ENCODE data around the gene SH2D3C. TPM values are rescaled to one million over a fixed set of nuclear protein-coding genes. Genes with fewer than 3 reads are reported as not detected.

The SH2D3C gene
- total RNA-seq, 1 donor from 2014 or later = 5.8 TPM

- peaks cover 11% of the 10 kb centered on the region for H3K36me3 ChIP-seq (ENCODE audit: insufficient read depth, low read length)
- H3K4me3 Mint-ChIP-seq (ENCODE audit: unreplicated experiment) = no peak overlapping the region
- no peak overlapping the region for H3K9ac ChIP-seq (ENCODE audit: low read length)
Observed at GRCh38 chr9:127810378-127811187, 32.1 kb upstream of the SH2D3C start.

GRCh38 chr9:127809540-127810377 lies 31.3 kb upstream of the SH2D3C start:
- H3K4me3 ChIP-seq (ENCODE audit: insufficient read depth, low read depth, low read length) = no peak overlapping the region
- peaks cover 11% of the 10 kb centered on the region for H3K36me3 ChIP-seq (ENCODE audit: insufficient read depth, low read length)
- H3K79me2 ChIP-seq (ENCODE audit: insufficient read depth, low read length) = peaks cover 23% of the 10 kb centered on the region
- peaks cover 34% of the 10 kb centered on the region for H4K20me1 ChIP-seq (ENCODE audit: insufficient read depth, low read length)
- Mint-ChIP-seq H3K4me3 (ENCODE audit: unreplicated experiment) (no peak overlapping the region), H3K36me3 (ENCODE audit: low read depth, unreplicated experiment) (peaks cover 18% of the 10 kb centered on the region), H3K27me3 (ENCODE audit: low read depth, unreplicated experiment) (no peaks in the 10 kb centered on the region), H3K4me1 (ENCODE audit: low read depth, unreplicated experiment) (peaks cover 2% of the 10 kb centered on the region), H3K27ac (ENCODE audit: unreplicated experiment) (no peak overlapping the region), H3K9me3 (ENCODE audit: unreplicated experiment) (no peaks in the 10 kb centered on the region)
- H3K9ac ChIP-seq (ENCODE audit: low read length) = no peak overlapping the region
- no peak for DNase-seq (ENCODE audit: low read depth)
- H2AFZ ChIP-seq (ENCODE audit: low read depth, low read length) = no peak overlapping the region
- no peaks in the 10 kb centered on the region for H3K9me3 ChIP-seq (ENCODE audit: insufficient read depth, low read depth, low read length)
- no peak overlapping the region for H3K27ac ChIP-seq (ENCODE audit: low read depth, low read length)
- no peak for FAIRE-seq
- H3K4me2 ChIP-seq (ENCODE audit: low read length) = peak overlapping the region; percentile 26
- no peaks in the 10 kb centered on the region for H3K4me1 ChIP-seq (ENCODE audit: insufficient read depth, low read length)
- no peaks in the 10 kb centered on the region for H3K27me3 ChIP-seq (ENCODE audit: insufficient read depth, low read length)
- no peak for TF ChIP-seq CTCF (IDR thresholded peaks at IDR 0.05; ENCODE audit: insufficient read depth, low read depth, low read length)

More at GRCh38 chr9:127810378-127811187, 32.1 kb upstream of the SH2D3C start:
- TF ChIP-seq CTCF (IDR thresholded peaks at IDR 0.05; ENCODE audit: insufficient read depth, low read depth, low read length) (no peak), EZH2 (IDR thresholded peaks at IDR 0.05; ENCODE audit: insufficient read depth, low read length) (no peak)
- Histone ChIP-seq H4K20me1 (ENCODE audit: insufficient read depth, low read length) (peaks cover 34% of the 10 kb centered on the region), H3K27me3 (ENCODE audit: insufficient read depth, low read length) (no peaks in the 10 kb centered on the region), H3K4me2 (ENCODE audit: low read length) (no peak overlapping the region), H3K4me1 (ENCODE audit: insufficient read depth, low read length) (no peaks in the 10 kb centered on the region), H3K9me3 (ENCODE audit: insufficient read depth, low read depth, low read length) (no peaks in the 10 kb centered on the region), H3K27ac (ENCODE audit: low read depth, low read length) (no peak overlapping the region), H2AFZ (ENCODE audit: low read depth, low read length) (no peak overlapping the region), H3K4me3 (ENCODE audit: insufficient read depth, low read depth, low read length) (no peak overlapping the region), H3K79me2 (ENCODE audit: insufficient read depth, low read length) (peaks cover 15% of the 10 kb centered on the region)
- FAIRE-seq (no peak), DNase-seq (ENCODE audit: low read depth) (no peak)
- no peak overlapping the region for H3K27ac Mint-ChIP-seq (ENCODE audit: unreplicated experiment)
- peaks cover 2% of the 10 kb centered on the region for H3K4me1 Mint-ChIP-seq (ENCODE audit: low read depth, unreplicated experiment)
- no peaks in the 10 kb centered on the region for H3K9me3 Mint-ChIP-seq (ENCODE audit: unreplicated experiment)
- no peaks in the 10 kb centered on the region for H3K27me3 Mint-ChIP-seq (ENCODE audit: low read depth, unreplicated experiment)
- H3K36me3 Mint-ChIP-seq (ENCODE audit: low read depth, unreplicated experiment) = peaks cover 21% of the 10 kb centered on the region

All from astrocyte (in vitro differentiated cells and primary cell).